Measurements from ENCODE around the gene BSCL2. TPM values are rescaled to one million over a fixed set of nuclear protein-coding genes. Genes with fewer than 3 reads are reported as not detected.

Gene BSCL2
- total and polyA plus RNA-seq, 12 donors: 8.5 to 83.0 (median 19.7) TPM

GRCh38 chr11:62680825-62681240 is 26.4 kb downstream of the BSCL2 start:
- Histone ChIP-seq H3K4me1 (peaks cover 8 to 43% (median 33%) of the 10 kb centered on the region in 9 donors), H3K9me3 (no peaks in the 10 kb centered on the region), H3K27ac (peak overlapping the region in 8 of 10 donors; percentile 1 to 97 (median 36)), H3K36me3 (peaks cover 0 to 24% (median 17%) of the 10 kb centered on the region in 9 donors), H3K27me3 (no peaks in the 10 kb centered on the region), H3K4me3 (no peak overlapping the region)
- peak in 1 of 2 donors; percentile 62 for DNase-seq
- ATAC-seq: peak; percentile 35 to 77 (median 70)
- TF ChIP-seq CTCF (IDR thresholded peaks at IDR 0.05): peak; percentile 42 to 68 (median 56)
- WGBS, 2 donors: 40% methylated on average over 4 of the region's 4 CpGs
- intact Hi-C loops (cut with DNase I): loop anchor here in 1 of 10 donors (2.0 kb wide), 1 partner anchor 14 kb away; no protein-coding TSS in a partner anchor

DNA sequence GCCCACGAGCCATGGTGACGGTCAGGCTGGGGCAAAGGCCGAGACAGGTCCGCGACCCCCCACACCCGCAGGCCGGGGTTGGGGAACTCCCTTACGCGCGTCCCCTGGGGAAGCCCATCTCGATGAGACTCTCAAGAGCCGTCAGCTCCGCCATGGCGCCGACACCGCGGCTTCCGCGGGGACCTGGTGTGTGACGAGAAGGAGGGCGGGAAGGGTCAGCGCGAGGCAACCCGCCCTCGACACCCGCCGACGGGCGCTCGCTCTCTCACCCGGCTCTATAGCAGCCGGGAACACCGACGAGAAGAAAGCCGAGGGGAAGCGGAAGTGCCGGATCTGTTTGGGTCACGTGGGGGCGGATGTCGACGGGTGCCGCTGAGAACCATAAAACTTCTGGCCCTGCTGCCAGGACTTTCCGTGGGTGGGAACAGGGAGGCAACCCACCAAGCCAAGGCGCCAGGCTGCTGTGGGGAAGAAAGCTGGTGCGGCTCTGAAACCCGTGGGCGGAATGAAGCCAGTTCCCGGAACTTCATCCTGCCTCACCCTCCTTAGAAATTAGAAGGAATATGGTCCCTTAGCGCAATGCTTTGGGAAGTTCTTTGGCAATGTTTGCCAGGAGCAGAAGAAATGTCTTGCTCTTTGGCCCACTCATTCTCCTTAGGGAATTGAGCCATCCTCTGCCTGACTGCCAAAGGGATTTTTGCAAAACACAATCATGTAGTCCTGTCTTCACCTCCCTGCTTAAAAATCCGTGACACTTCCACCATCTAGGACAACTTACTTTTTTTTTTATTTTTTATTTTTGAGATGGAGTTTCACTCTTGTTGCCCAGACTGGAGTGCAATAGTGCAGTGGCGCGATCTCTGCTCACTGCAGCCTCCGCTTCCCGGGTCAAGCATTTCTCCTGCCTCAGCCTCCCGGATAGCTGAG is 28.2 kb downstream of the BSCL2 start, which contains the start of gene UBXN1:
UBXN1 (minus strand) TSS at position 304 of the 927 bp plus-strand sequence; CDS start at position 154, 150 bp downstream.
- 4 to 6% methylated on average over 55 of the region's 55 CpGs for WGBS, 2 donors
- peak; percentile 90 to 93 (median 93) for ATAC-seq

GRCh38 chr11:62678433-62678769 is 28.8 kb downstream of the BSCL2 start:
- no peak for ATAC-seq
- Histone ChIP-seq H3K27ac (peak overlapping the region; percentile 55 to 97 (median 92)), H3K36me3 (peaks cover 0 to 48% (median 17%) of the 10 kb centered on the region in 9 donors), H3K4me3 (peak overlapping the region; percentile 68 to 100 (median 94)), H3K9me3 (no peaks in the 10 kb centered on the region), H3K27me3 (no peaks in the 10 kb centered on the region), H3K4me1 (peaks cover 8 to 49% (median 33%) of the 10 kb centered on the region in 9 donors)
- intact Hi-C loops (cut with DNase I): no loop called here
- DNase-seq: no peak
- WGBS, 2 donors: 3 to 5% methylated on average over 16 of the region's 16 CpGs
- no peak for TF ChIP-seq CTCF (IDR thresholded peaks at IDR 0.05)

More for the DNA sequence above, 28.2 kb downstream of the BSCL2 start, which contains the start of gene UBXN1:
- Histone ChIP-seq H3K27ac (peak within 1 kb of the TSS; percentile 55 to 97 (median 92)), H3K9me3 (no peaks in the 10 kb centered on the region), H3K4me1 (peaks cover 8 to 45% (median 33%) of the 10 kb centered on the region in 9 donors), H3K27me3 (no peaks in the 10 kb centered on the region), H3K36me3 (peaks cover 0 to 42% (median 17%) of the 10 kb centered on the region in 9 donors), H3K4me3 (peak within 1 kb of the TSS; percentile 68 to 100 (median 94))
- DNase-seq: peak; percentile 88 to 94
- TF ChIP-seq CTCF (IDR thresholded peaks at IDR 0.05): no peak
- intact Hi-C loops (cut with DNase I): no loop called here

DNA sequence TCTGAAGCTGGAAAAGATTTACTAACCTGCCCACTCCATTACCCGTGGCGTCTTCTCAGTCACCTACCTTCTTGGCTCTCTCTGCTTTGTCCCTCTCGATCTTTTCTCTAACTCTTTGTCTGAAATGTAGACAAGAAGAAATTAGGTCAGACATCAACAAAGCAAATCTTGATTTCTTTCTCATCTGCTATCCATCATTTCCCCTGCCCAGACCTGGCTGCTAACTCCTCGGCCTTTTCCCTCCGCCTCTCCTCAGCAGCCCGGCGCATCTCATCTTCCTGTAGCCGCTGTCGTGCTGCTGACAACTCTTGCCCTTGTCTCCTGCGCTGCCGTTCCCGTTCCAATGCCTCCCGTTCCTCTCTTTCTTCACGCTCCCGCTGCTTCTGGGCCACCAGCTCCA is 29.5 kb downstream of the BSCL2 start:
- ATAC-seq: no peak
- intact Hi-C loops (cut with DNase I): no loop called here
- H3K27me3 ChIP-seq: no peaks in the 10 kb centered on the region
- peak overlapping the region in 8 of 10 donors; percentile 76 to 100 (median 94) for H3K4me3 ChIP-seq
- peaks cover 0 to 55% (median 17%) of the 10 kb centered on the region in 9 donors for H3K36me3 ChIP-seq
- peaks cover 8 to 55% (median 39%) of the 10 kb centered on the region in 9 donors for H3K4me1 ChIP-seq
- WGBS, 2 donors: 73 to 79% methylated on average over 15 of the region's 15 CpGs
- H3K9me3 ChIP-seq: no peaks in the 10 kb centered on the region
- no peak for DNase-seq
- no peak for TF ChIP-seq CTCF (IDR thresholded peaks at IDR 0.05)
- peak overlapping the region in 3 of 10 donors; percentile 91 to 93 (median 92) for H3K27ac ChIP-seq

Measured in heart right ventricle (tissue), 16 donors.